GM12874 (cell line): Measurements from ENCODE around the gene BTBD9.

Source experiments
- CTCF ChIP-seq: IDR thresholded peaks from 2 replicates; pipeline ENCODE4 v1.5.1; 2011; ENCODE audit warnings: low read depth, mild to moderate bottlenecking, control low read depth, low read length, moderate library complexity; ENCODE audit not compliant: insufficient read depth

Gene BTBD9

GRCh38 chr6:38391626-38392579 is 247.8 kb downstream of the BTBD9 start:
- no peak for TF ChIP-seq CTCF

GRCh38 chr6:38391206-38391605 is 248.5 kb downstream of the BTBD9 start:
- TF ChIP-seq CTCF: no peak

- TF ChIP-seq CTCF: no peak
These were observed 249.9 kb downstream of the BTBD9 start for GRCh38 chr6:38389875-38390274.

GRCh38 chr6:38387971-38388370 is 251.8 kb downstream of the BTBD9 start:
- no peak for TF ChIP-seq CTCF

- TF ChIP-seq CTCF: no peak
These were observed 252.3 kb downstream of the BTBD9 start for GRCh38 chr6:38387461-38387860.

- no peak for TF ChIP-seq CTCF
These were observed 260.9 kb downstream of the BTBD9 start for GRCh38 chr6:38378801-38379200.

- TF ChIP-seq CTCF: no peak
These were observed 263.8 kb downstream of the BTBD9 start for GRCh38 chr6:38375937-38376336.
